ENCODE data around the gene DOCK4.

DOCK4 gene

GRCh38 chr7:111678986-111679385, 527.2 kb downstream of the DOCK4 start:
- TF ChIP-seq CTCF (conservative IDR thresholded peaks at IDR 0.05; ENCODE audit: low read depth, low read length), result no peak

DNA sequence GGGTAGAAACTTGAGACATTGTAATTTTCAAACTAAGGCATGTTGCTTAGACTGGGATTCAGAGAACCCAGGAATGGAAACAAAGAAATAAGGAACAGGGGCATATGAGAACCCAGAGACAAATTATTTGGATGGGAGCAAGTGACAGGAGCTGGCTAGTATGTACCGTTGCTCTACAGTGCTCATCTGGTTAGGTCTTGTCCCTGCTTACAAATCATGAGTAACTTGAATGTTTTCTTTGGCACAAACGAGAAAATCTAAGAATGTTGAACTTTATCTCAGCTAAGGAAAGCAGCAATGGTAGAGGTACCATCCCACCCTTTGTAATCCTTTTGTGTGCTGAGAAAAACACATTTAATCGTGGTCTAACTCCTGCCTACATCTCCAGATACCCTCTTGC, 527.9 kb downstream of the DOCK4 start:
- no peak overlapping the region for H3K4me3 ChIP-seq (ENCODE audit: low read depth, low read length)
- TF ChIP-seq CTCF (conservative IDR thresholded peaks at IDR 0.05; ENCODE audit: low read depth, low read length), result no peak
- peak; percentile 61 for DNase-seq (ENCODE audit: low read depth)

More at GRCh38 chr7:111678986-111679385, 527.2 kb downstream of the DOCK4 start:
- peak; percentile 10 for DNase-seq (ENCODE audit: low read depth)
- H3K4me3 ChIP-seq (ENCODE audit: low read depth, low read length), result no peak overlapping the region

- peak; percentile 19 for DNase-seq (ENCODE audit: low read depth)
- TF ChIP-seq CTCF (conservative IDR thresholded peaks at IDR 0.05; ENCODE audit: low read depth, low read length), result no peak
- no peak overlapping the region for H3K4me3 ChIP-seq (ENCODE audit: low read depth, low read length)
Observed at GRCh38 chr7:111677848-111678247, 528.4 kb downstream of the DOCK4 start.

DNA sequence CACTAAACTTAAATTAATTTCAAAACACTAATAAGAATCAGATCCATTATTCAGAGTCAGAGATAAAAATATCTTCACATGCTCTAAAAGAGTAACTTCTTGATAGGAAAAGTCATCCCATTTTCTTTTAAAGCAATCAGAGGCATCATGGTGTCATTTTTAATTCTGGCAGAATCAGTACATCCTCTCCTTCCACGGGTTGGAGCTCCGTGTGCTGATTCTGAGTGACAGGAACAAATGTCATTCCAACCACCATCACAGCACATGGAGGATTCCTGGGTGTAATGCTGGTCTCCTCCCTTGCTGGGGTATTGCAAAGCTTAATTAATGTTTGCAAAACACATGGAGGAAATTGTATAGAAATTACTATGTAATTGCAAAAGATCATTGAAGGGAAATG, 529.4 kb downstream of the DOCK4 start:
- no peak for TF ChIP-seq CTCF (conservative IDR thresholded peaks at IDR 0.05; ENCODE audit: low read depth, low read length)
- no peak for DNase-seq (ENCODE audit: low read depth)
- no peak overlapping the region for H3K4me3 ChIP-seq (ENCODE audit: low read depth, low read length)
